Right atrium auricular region (tissue), 2 donors: ENCODE measurements around the gene C1QC. TPM values are rescaled to one million over a fixed set of nuclear protein-coding genes. Genes with fewer than 3 reads are reported as not detected.

Source experiments
- DNase-seq: peaks from one replicate; pipeline ENCODE4 v3.0.0-alpha.2; 2019; ENCODE audit warnings: low spot score
- H3K27ac ChIP-seq, 2 donors: fragments of 200-600 bp; sonication (generic); 1 replicate in 1 of 2; 2 replicates in 1 of 2; pipeline ENCODE4 v1.5.1; 2016 to 2019
- H3K27me3 ChIP-seq, 2 donors: fragments of 200-600 bp; sonication (generic); one replicate each; pipeline versions ENCODE4 v1.5.1 to v1.6.0; 2017 to 2019
- H3K36me3 ChIP-seq: fragments of 200-600 bp; sonication (generic); one replicate; pipeline ENCODE4 v1.5.1; 2016
- H3K4me1 ChIP-seq, 2 donors: fragments of 200-600 bp; sonication (generic); one replicate each; pipeline versions ENCODE4 v1.5.1 to v1.6.0; 2017 to 2019
- H3K4me3 ChIP-seq, 2 donors: fragments of 200-600 bp; sonication (generic); 1 replicate in 1 of 2; 2 replicates in 1 of 2; pipeline ENCODE4 v1.5.1; 2017 to 2019; ENCODE audit warnings: mild to moderate bottlenecking in 1 of 2, moderate library complexity in 1 of 2
- H3K9me3 ChIP-seq, 2 donors: fragments of 200-600 bp; sonication (generic); one replicate each; pipeline ENCODE4 v1.5.1; 2019
- CTCF ChIP-seq, 2 donors: fragments of 200-600 bp; sonication (generic); IDR thresholded peaks; one replicate each; pipeline ENCODE4 v1.5.1; 2019; ENCODE audit warnings: antibody characterized with exemption in 2 of 2
- total RNA-seq, 2 donors: library from RNA; depleted of rRNA; stranded (reverse); fragments of >200 nt; gene quantifications; one replicate each; pipeline ENCODE4 v1.1.0, GENCODE V29; 2016

C1QC gene
- total RNA-seq, 2 donors from 2014 or later: 31.4 to 126 TPM

- no peak overlapping the region for H3K4me3 ChIP-seq
- no peak overlapping the region for H3K27ac ChIP-seq
- H3K27me3 ChIP-seq: peaks cover 0 to 7% of the 10 kb centered on the region in 2 donors
- TF ChIP-seq CTCF (IDR thresholded peaks at IDR 0.05): no peak
- H3K9me3 ChIP-seq: no peaks in the 10 kb centered on the region
- no peaks in the 10 kb centered on the region for H3K36me3 ChIP-seq
- peaks cover 0 to 7% of the 10 kb centered on the region in 2 donors for H3K4me1 ChIP-seq
- no peak for DNase-seq
Measured at GRCh38 chr1:22621761-22622160, 21.7 kb upstream of the C1QC start.

- TF ChIP-seq CTCF (IDR thresholded peaks at IDR 0.05): no peak
- no peaks in the 10 kb centered on the region for H3K36me3 ChIP-seq
- DNase-seq: no peak
- no peak overlapping the region for H3K27ac ChIP-seq
- H3K9me3 ChIP-seq: no peaks in the 10 kb centered on the region
- H3K4me3 ChIP-seq: no peak overlapping the region
- H3K27me3 ChIP-seq: no peaks in the 10 kb centered on the region
- peaks cover 0 to 7% of the 10 kb centered on the region in 2 donors for H3K4me1 ChIP-seq
Measured at GRCh38 chr1:22625262-22625925, 18.0 kb upstream of the C1QC start.

- no peaks in the 10 kb centered on the region for H3K9me3 ChIP-seq
- H3K4me3 ChIP-seq: no peak overlapping the region
- peaks cover 0 to 7% of the 10 kb centered on the region in 2 donors for H3K4me1 ChIP-seq
- no peak for TF ChIP-seq CTCF (IDR thresholded peaks at IDR 0.05)
- no peak overlapping the region for H3K27ac ChIP-seq
- no peaks in the 10 kb centered on the region for H3K27me3 ChIP-seq
- no peaks in the 10 kb centered on the region for H3K36me3 ChIP-seq
- no peak for DNase-seq
Measured at GRCh38 chr1:22626237-22627157, 16.9 kb upstream of the C1QC start.

- no peaks in the 10 kb centered on the region for H3K27me3 ChIP-seq
- H3K36me3 ChIP-seq: no peaks in the 10 kb centered on the region
- no peak overlapping the region for H3K27ac ChIP-seq
- DNase-seq: no peak
- H3K9me3 ChIP-seq: no peaks in the 10 kb centered on the region
- no peak for TF ChIP-seq CTCF (IDR thresholded peaks at IDR 0.05)
- H3K4me1 ChIP-seq: peaks cover 0 to 7% of the 10 kb centered on the region in 2 donors
- no peak overlapping the region for H3K4me3 ChIP-seq
Measured at GRCh38 chr1:22627331-22627730, 16.1 kb upstream of the C1QC start.

- H3K4me3 ChIP-seq: no peak overlapping the region
- no peaks in the 10 kb centered on the region for H3K9me3 ChIP-seq
- TF ChIP-seq CTCF (IDR thresholded peaks at IDR 0.05): no peak
- no peaks in the 10 kb centered on the region for H3K27me3 ChIP-seq
- DNase-seq: no peak
- no peaks in the 10 kb centered on the region for H3K36me3 ChIP-seq
- H3K27ac ChIP-seq: no peak overlapping the region
- H3K4me1 ChIP-seq: peaks cover 0 to 7% of the 10 kb centered on the region in 2 donors
Measured at GRCh38 chr1:22628698-22629444, 14.6 kb upstream of the C1QC start.
